ENCODE data around the gene MTHFR.

- TF ChIP-seq CTCF (conservative IDR thresholded peaks at IDR 0.05; ENCODE audit: low read depth, low read length) (no peak), RAD21 (IDR thresholded peaks at IDR 0.05; ENCODE audit: low read length) (no peak), MXI1 (IDR thresholded peaks at IDR 0.05; ENCODE audit: borderline replicate concordance, low read depth, low read length) (no peak), SMC3 (IDR thresholded peaks at IDR 0.05; ENCODE audit: low read depth, low read length) (no peak)
- TF ChIP-seq, protein P1, sequence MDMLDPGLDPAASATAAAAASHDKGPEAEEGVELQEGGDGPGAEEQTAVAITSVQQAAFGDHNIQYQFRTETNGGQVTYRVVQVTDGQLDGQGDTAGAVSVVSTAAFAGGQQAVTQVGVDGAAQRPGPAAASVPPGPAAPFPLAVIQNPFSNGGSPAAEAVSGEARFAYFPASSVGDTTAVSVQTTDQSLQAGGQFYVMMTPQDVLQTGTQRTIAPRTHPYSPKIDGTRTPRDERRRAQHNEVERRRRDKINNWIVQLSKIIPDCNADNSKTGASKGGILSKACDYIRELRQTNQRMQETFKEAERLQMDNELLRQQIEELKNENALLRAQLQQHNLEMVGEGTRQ (IDR thresholded peaks at IDR 0.05; ENCODE audit: low read depth, low read length) = no peak
Measured at GRCh38 chr1:11842154-11843041, 36.6 kb upstream of the MTHFR start.
